Lower lobe of right lung (tissue), 2 donors: ENCODE data around the gene LDB1. TPM values are rescaled to one million over a fixed set of nuclear protein-coding genes. Genes with fewer than 3 reads are reported as not detected.

Source experiments
- ATAC-seq, 2 donors: fragments of 200-7000 bp; cut with Tn5 transposase; one replicate each; pipeline ENCODE4 v1.9.1; 2020 to 2022; ENCODE audit warnings: mild to moderate bottlenecking in 2 of 2, moderate library complexity in 2 of 2
- DNase-seq: peaks from one replicate; pipeline ENCODE4 v3.0.0-alpha.2; 2020
- H3K27ac ChIP-seq: fragments of 200-600 bp; one replicate; pipeline ENCODE4 v1.8.0; 2022
- H3K27me3 ChIP-seq: fragments of 200-600 bp; one replicate; pipeline ENCODE4 v1.8.0; 2022; ENCODE audit warnings: low read depth
- H3K36me3 ChIP-seq: fragments of 200-600 bp; one replicate; pipeline ENCODE4 v1.8.0; 2022; ENCODE audit warnings: mild to moderate bottlenecking
- H3K4me1 ChIP-seq: fragments of 200-600 bp; one replicate; pipeline ENCODE4 v1.8.0; 2022
- H3K4me3 ChIP-seq: fragments of 200-600 bp; one replicate; pipeline ENCODE4 v1.8.0; 2022; ENCODE audit warnings: mild to moderate bottlenecking
- H3K9me3 ChIP-seq: fragments of 200-600 bp; one replicate; pipeline ENCODE4 v1.8.0; 2022
- intact Hi-C: fragments of 100-400 bp; cut with DNase I; formaldehyde crosslinking; loops from one replicate; pipeline ENCODE4 v1.11.0; 2022
- total RNA-seq: library from RNA; stranded (reverse); fragmentation: NEBNext Ultra II Directional; extraction: Animal tissue kit (Norgen Biotek cat#: 25700); gene quantifications from one replicate; pipeline ENCODE4 v1.2.1, GENCODE V29; 2021
- TF ChIP-seq, protein P1 (sequence below): fragments of 200-600 bp; IDR thresholded peaks from one replicate; pipeline ENCODE4 v1.8.0; 2022; ENCODE audit warnings: antibody characterized with exemption, mild to moderate bottlenecking
- donor health status: DM: no; HTN: yes; CAD: no; lungs with severe emphysema.

Gene LDB1
- total RNA-seq, 1 donor from 2014 or later, result 58.0 TPM

DNA sequence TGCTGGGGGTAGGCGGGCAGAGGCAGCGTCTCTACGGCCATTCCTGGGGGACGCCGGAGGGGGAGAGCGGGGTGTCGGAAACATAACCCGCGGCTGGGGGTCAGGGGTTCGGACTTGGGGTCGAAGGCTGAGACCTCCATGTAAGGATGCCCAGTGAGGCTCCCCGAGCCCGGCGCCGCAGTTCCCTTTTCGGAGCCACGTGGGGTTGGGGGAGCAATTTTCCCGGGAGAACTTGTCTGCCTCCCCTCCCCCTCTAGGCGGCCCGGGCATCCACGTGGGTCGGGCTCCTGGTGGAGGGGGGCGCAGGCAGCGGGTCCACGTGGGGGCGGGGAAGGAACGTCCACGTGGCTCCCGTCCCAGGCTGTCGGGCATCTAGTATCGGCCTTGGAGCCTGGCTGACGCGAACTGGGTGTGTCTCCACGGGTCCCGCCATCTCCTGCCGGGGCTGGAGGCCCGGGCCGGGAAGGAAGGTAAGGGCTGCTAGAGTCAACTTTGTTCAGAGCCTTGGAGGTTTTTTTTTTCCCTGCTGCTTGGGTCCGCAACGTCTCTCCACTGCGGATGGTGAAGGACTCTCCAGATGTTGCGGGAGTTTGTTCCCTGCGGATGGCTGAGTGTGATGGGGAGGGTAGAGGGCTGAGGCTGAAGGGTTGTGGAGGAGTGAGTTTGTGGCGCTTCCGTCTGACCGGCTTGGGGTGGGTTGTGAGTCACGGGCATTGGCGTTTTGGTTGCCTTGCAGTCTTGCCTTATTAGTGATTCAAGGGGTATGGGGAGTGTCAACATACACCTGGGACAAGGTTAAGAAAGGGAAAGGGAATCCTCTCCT is 13.4 kb upstream of the LDB1 start:
- Histone ChIP-seq H3K4me1 (peaks cover 41% of the 10 kb centered on the region), H3K27ac (peak overlapping the region; percentile 96), H3K36me3 (peaks cover 11% of the 10 kb centered on the region), H3K4me3 (peak overlapping the region; percentile 96), H3K27me3 (no peaks in the 10 kb centered on the region), H3K9me3 (no peaks in the 10 kb centered on the region)
- peak; percentile 82 for DNase-seq
- intact Hi-C loops, result no loop called here
- peak; percentile 57 to 63 for ATAC-seq
- TF ChIP-seq, protein P1, sequence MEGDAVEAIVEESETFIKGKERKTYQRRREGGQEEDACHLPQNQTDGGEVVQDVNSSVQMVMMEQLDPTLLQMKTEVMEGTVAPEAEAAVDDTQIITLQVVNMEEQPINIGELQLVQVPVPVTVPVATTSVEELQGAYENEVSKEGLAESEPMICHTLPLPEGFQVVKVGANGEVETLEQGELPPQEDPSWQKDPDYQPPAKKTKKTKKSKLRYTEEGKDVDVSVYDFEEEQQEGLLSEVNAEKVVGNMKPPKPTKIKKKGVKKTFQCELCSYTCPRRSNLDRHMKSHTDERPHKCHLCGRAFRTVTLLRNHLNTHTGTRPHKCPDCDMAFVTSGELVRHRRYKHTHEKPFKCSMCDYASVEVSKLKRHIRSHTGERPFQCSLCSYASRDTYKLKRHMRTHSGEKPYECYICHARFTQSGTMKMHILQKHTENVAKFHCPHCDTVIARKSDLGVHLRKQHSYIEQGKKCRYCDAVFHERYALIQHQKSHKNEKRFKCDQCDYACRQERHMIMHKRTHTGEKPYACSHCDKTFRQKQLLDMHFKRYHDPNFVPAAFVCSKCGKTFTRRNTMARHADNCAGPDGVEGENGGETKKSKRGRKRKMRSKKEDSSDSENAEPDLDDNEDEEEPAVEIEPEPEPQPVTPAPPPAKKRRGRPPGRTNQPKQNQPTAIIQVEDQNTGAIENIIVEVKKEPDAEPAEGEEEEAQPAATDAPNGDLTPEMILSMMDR, result no peak

DNA sequence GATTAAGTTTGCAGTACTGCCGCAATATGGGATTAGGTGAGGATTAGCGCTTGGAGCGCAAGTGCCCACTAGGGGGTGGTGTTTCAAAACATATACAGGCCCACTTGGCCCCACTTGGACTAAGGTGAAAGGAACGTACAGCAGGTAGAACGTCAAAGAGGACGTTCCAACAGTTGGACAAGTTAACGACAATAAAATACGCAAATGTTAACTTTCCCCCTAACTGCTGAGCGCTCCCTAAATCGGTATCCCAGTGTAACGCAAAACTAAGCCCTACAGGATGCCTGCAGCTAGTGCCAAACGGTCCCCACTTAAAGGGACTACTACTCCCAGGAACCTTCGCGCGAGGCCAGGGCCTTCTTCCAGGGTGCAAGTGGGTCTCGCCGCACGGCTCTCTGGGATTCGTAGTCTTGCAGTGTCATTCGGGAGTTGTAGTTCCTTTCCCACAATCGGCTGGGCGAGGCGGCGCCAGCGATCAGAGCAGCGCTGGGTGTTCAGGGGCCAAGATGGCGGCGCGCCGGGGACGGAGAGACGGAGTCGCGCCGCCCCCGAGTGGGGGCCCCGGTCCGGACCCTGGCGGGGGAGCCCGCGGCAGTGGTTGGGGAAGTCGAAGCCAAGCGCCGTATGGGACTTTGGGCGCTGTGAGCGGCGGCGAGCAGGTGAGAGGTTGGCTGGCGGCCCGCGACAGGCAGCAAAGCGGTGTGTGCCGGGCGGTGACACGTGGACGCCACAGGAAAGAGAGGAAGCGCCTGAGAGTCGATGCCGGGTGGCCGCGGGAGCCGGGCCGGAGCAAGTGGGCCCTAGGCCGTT is 12.6 kb upstream of the LDB1 start, which contains the start of gene PPRC1:
Gene PPRC1, plus strand, starts transcription at position 478 of the 810 bp plus-strand sequence. Its CDS starts 29 bp downstream, at position 507.
- DNase-seq (peak; percentile 100), ATAC-seq (peak; percentile 93 to 95)
- intact Hi-C loops, result no loop called here
- H3K4me1 ChIP-seq, result peaks cover 38% of the 10 kb centered on the region
- no peaks in the 10 kb centered on the region for H3K9me3 ChIP-seq
- no peaks in the 10 kb centered on the region for H3K27me3 ChIP-seq
- TF ChIP-seq, protein P1, result peak; percentile 91
- H3K27ac ChIP-seq, result peak within 1 kb of the TSS; percentile 96
- peak within 1 kb of the TSS; percentile 96 for H3K4me3 ChIP-seq
- peaks cover 3% of the 10 kb centered on the region for H3K36me3 ChIP-seq

DNA sequence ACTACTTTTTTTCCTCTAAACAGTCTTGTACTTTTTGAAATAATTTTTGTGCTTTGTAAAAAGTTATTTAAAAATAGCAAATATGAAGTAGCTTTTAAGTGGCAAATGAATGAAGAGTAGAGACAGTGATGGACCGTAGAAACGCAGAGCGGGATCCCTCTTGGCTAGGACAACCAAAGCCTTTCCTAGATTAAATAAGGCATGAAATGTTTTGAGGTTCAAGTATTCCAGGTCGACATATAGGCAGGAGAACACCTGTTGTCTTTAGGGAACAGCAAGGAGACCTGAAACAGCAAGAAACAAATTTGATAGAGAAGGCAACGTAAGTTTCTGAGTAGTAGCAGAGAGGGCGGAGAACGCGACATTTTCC is 12.0 kb upstream of the LDB1 start:
- ATAC-seq, result no peak
- peaks cover 32% of the 10 kb centered on the region for H3K4me1 ChIP-seq
- TF ChIP-seq, protein P1, result no peak
- H3K27me3 ChIP-seq, result no peaks in the 10 kb centered on the region
- intact Hi-C loops, result no loop called here
- H3K4me3 ChIP-seq, result peak overlapping the region; percentile 96
- no peak for DNase-seq
- peak overlapping the region; percentile 96 for H3K27ac ChIP-seq
- no peaks in the 10 kb centered on the region for H3K36me3 ChIP-seq
- H3K9me3 ChIP-seq, result no peaks in the 10 kb centered on the region

DNA sequence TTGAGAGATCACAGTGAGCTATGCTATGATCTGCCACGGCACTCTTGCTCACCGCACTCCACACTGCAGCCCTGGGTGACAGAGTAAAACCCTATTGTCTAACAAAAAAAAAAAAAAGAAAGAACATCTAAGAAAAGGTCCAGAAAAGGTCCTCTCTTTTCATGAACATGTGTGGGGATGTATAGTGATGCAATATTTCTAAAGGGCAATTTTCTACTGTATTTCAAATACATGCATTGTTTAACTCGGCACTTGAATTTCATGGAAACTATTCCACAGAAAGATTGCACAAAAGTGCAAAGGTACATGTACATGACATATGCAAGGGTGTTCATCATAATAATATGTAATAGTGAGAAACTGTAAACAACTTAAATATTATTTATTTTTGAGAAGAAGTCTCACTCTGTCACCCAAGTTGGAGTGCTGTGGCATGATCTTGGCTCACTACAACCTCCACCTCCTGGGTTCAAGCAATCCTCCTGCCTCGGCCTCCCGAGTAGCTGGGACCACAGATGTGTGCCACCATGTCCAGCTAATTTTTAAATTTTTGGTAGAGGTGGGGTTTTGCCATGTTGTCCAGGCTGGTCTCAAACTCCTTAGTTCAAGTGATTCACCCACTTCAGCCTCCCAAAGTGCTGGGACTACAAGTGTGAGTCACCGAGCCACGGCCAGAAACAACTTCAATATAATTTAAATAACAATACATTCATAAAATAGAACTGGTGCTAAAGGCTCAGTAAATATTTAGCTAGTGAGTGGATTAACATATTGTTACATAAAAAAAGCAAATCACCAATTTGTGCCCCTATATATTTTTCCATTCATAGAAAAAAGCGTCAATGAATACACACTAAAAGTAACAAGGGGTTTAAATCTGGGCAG is 11.4 kb upstream of the LDB1 start:
- TF ChIP-seq, protein P1, result no peak
- no peak overlapping the region for H3K27ac ChIP-seq
- H3K4me1 ChIP-seq, result peaks cover 27% of the 10 kb centered on the region
- no peak for DNase-seq
- H3K9me3 ChIP-seq, result no peaks in the 10 kb centered on the region
- no peak for ATAC-seq
- intact Hi-C loops, result no loop called here
- no peaks in the 10 kb centered on the region for H3K36me3 ChIP-seq
- no peak overlapping the region for H3K4me3 ChIP-seq
- H3K27me3 ChIP-seq, result no peaks in the 10 kb centered on the region

DNA sequence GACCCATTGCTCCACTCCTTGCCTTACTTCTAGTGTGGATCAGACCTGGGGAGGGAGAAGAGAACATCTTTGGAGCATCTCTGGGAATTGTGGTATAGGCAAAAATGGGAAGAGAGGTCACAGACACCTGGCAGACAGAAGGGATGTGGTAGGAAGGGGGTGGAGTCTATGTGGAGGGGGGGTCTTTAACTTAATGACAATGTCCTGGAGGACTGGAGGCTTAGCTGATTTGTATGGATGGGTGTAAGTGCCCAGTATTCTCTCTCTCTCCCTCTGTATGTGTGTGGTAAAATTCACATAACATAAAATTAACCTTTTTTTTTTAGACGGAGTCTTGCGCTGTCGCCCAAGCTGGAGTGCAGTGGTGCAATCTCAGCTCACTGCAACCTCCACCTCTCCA is 3.1 kb upstream of the LDB1 start:
- DNase-seq (no peak), ATAC-seq (no peak)
- Histone ChIP-seq H3K4me1 (peaks cover 30% of the 10 kb centered on the region), H3K4me3 (no peak overlapping the region), H3K27ac (peak overlapping the region; percentile 18), H3K27me3 (no peaks in the 10 kb centered on the region), H3K36me3 (no peaks in the 10 kb centered on the region), H3K9me3 (no peaks in the 10 kb centered on the region)
- TF ChIP-seq, protein P1, result no peak
- intact Hi-C loops, result no loop called here
